ENCODE data around the gene COMT. TPM values are rescaled to one million over a fixed set of nuclear protein-coding genes. Genes with fewer than 3 reads are reported as not detected.
A peak's percentile ranks its signal among the peaks of the same experiment; 100 is the strongest.

COMT gene
- total and polyA plus RNA-seq, 9 of the 15 experiments (the other 6 are each of a cell fraction or from before 2014, with no cell fraction given) = 12.5 to 351 (median 155) TPM

GRCh38 chr22:19955241-19956128 is 13.9 kb downstream of the COMT start (continued):
- TF ChIP-seq ZNF780A (CRISPR knock-in tag; IDR thresholded peaks at IDR 0.05) = 0 out of 2 replicates have a peak, but pooled peaks have one; percentile 5
- no peak for TF ChIP-seq ZSCAN29 (IDR thresholded peaks at IDR 0.05)
- no peak for TF ChIP-seq NCOA4 (IDR thresholded peaks at IDR 0.05; ENCODE audit: partially characterized antibody)
- peak in 1 of 2 experiments; percentile 62; a peak in 1 of 4 replicates for TF ChIP-seq SRF (CRISPR knock-in tag; IDR thresholded peaks at IDR 0.05)
- no peak for TF ChIP-seq HSF4 (CRISPR knock-in tag; IDR thresholded peaks at IDR 0.05; ENCODE audit: borderline replicate concordance)
- no peak for TF ChIP-seq ZNF133 (CRISPR knock-in tag; IDR thresholded peaks at IDR 0.05)
- no peak for TF ChIP-seq TFAM (CRISPR knock-in tag; conservative IDR thresholded peaks at IDR 0.05)
- no peak for TF ChIP-seq ZNF79 (CRISPR knock-in tag; IDR thresholded peaks at IDR 0.05; ENCODE audit: low read depth)
- no peak for TF ChIP-seq SMC3 (conservative IDR thresholded peaks at IDR 0.05; ENCODE audit: insufficient read depth, low read depth, low read length)
- TF ChIP-seq ILF3 (IDR thresholded peaks at IDR 0.05; ENCODE audit: borderline replicate concordance) = no peak
- no peak for TF ChIP-seq HDAC3 (IDR thresholded peaks at IDR 0.05; ENCODE audit: borderline replicate concordance, partially characterized antibody)
- TF ChIP-seq PHF21A (IDR thresholded peaks at IDR 0.05; ENCODE audit: borderline replicate concordance, low read depth) = no peak
- no peak for TF ChIP-seq SMARCA5 (IDR thresholded peaks at IDR 0.05)
- TF ChIP-seq CC2D1A (IDR thresholded peaks at IDR 0.05) = no peak
- no peak for TF ChIP-seq FOXJ3 (CRISPR knock-in tag; IDR thresholded peaks at IDR 0.05)
- TF ChIP-seq JUND (IDR thresholded peaks at IDR 0.05; ENCODE audit: borderline replicate concordance, low read depth, low read length) = no peak
- TF ChIP-seq JUND (tag; IDR thresholded peaks at IDR 0.05; ENCODE audit: borderline replicate concordance, low read depth, low read length) = no peak
- TF ChIP-seq CHCHD3 (CRISPR knock-in tag; IDR thresholded peaks at IDR 0.05) = no peak
- peak; percentile 60; the same call in 1 of the 2 replicates for TF ChIP-seq PRMT5 (CRISPR knock-in tag; IDR thresholded peaks at IDR 0.05)
- TF ChIP-seq NR0B1 (IDR thresholded peaks at IDR 0.05; ENCODE audit: partially characterized antibody) = no peak
- TF ChIP-seq KLF13 (tag; IDR thresholded peaks at IDR 0.05; ENCODE audit: borderline replicate concordance, low read depth) = no peak
- TF ChIP-seq TAF9B (IDR thresholded peaks at IDR 0.05; ENCODE audit: partially characterized antibody) = no peak
- TF ChIP-seq RBM14 (IDR thresholded peaks at IDR 0.05; ENCODE audit: borderline replicate concordance, insufficient read depth, low read depth, low read length) = 0 out of 2 replicates have a peak, but pooled peaks have one; percentile 61
- TF ChIP-seq IRF2 (CRISPR knock-in tag; IDR thresholded peaks at IDR 0.05) = no peak
- TF ChIP-seq USF2 (CRISPR knock-in tag; IDR thresholded peaks at IDR 0.05) = no peak
- TF ChIP-seq IFI16 (CRISPR knock-in tag; IDR thresholded peaks at IDR 0.05) = no peak
- no peak for TF ChIP-seq L3MBTL2 (IDR thresholded peaks at IDR 0.05)
- TF ChIP-seq TCF7 (IDR thresholded peaks at IDR 0.05; ENCODE audit: borderline replicate concordance) = no peak
- no peak for TF ChIP-seq ZFP30 (CRISPR knock-in tag; IDR thresholded peaks at IDR 0.05; ENCODE audit: borderline replicate concordance)
- peak; percentile 59 for TF ChIP-seq SUPT5H (IDR thresholded peaks at IDR 0.05)
